ENCODE data around the gene FBLN1. TPM values are rescaled to one million over a fixed set of nuclear protein-coding genes. Genes with fewer than 3 reads are reported as not detected.
A peak's percentile ranks its signal among the peaks of the same experiment; 100 is the strongest.

Gene FBLN1
- total and polyA plus RNA-seq, 2 of the 13 experiments (the other 11 are each of a cell fraction or from before 2014, with no cell fraction given): 37.3 to 103 TPM

DNA sequence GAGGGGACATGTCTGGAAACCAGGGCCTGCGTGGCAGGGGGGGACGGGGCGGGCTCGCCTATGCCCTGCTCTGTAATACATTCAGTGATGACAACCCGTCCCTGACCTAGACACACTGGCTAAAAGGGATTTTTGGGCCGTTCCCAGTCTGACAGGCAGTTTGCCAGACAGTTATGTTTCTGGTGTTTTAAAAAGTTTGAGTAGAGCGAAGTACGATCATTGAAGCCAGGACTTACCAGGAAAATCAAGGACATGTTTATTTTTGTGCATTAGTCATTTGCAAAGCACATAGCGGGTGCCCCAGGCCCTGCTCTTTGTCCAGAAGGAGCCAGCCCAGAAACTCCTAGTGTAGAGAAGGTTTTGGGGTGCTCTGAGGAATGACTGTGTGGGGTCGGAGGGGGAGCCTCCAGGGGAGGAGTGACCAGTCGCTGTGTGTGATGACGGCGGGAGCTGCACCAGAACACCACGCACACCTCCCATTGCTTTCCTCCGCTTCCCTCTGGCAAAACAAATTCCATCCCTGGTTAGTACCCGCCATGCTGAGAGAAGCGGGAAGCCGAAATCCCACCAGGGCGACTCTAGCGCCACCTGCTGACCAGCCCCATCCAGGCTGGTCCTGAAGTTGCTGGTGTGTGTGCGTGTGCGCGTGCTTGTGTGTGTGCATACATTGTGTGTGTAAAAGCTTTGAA, 50.8 kb downstream of the FBLN1 start (continued):
- TF ChIP-seq FOXC1 (CRISPR knock-in tag; IDR thresholded peaks at IDR 0.05; ENCODE audit: borderline replicate concordance): no peak
- no peak for TF ChIP-seq RAD51 (IDR thresholded peaks at IDR 0.05; ENCODE audit: borderline replicate concordance)
- TF ChIP-seq NFATC3 (CRISPR knock-in tag; IDR thresholded peaks at IDR 0.05): 0 out of 2 replicates have a peak, but pooled peaks have one; percentile 53
- TF ChIP-seq, protein P1, sequence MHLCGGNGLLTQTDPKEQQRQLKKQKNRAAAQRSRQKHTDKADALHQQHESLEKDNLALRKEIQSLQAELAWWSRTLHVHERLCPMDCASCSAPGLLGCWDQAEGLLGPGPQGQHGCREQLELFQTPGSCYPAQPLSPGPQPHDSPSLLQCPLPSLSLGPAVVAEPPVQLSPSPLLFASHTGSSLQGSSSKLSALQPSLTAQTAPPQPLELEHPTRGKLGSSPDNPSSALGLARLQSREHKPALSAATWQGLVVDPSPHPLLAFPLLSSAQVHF (CRISPR knock-in tag; IDR thresholded peaks at IDR 0.05): no peak
- TF ChIP-seq ZNF121 (CRISPR knock-in tag; IDR thresholded peaks at IDR 0.05): no peak
- no peak for TF ChIP-seq ZNF7 (CRISPR knock-in tag; IDR thresholded peaks at IDR 0.05)
- no peak for TF ChIP-seq JDP2 (CRISPR knock-in tag; IDR thresholded peaks at IDR 0.05; ENCODE audit: borderline replicate concordance)
- no peak for TF ChIP-seq U2AF1 (optimal IDR thresholded peaks at IDR 0.05; ENCODE audit: low read depth, low read length)
- TF ChIP-seq, protein P2, sequence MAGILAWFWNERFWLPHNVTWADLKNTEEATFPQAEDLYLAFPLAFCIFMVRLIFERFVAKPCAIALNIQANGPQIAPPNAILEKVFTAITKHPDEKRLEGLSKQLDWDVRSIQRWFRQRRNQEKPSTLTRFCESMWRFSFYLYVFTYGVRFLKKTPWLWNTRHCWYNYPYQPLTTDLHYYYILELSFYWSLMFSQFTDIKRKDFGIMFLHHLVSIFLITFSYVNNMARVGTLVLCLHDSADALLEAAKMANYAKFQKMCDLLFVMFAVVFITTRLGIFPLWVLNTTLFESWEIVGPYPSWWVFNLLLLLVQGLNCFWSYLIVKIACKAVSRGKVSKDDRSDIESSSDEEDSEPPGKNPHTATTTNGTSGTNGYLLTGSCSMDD (CRISPR knock-in tag; IDR thresholded peaks at IDR 0.05): no peak
- TF ChIP-seq, protein P3, sequence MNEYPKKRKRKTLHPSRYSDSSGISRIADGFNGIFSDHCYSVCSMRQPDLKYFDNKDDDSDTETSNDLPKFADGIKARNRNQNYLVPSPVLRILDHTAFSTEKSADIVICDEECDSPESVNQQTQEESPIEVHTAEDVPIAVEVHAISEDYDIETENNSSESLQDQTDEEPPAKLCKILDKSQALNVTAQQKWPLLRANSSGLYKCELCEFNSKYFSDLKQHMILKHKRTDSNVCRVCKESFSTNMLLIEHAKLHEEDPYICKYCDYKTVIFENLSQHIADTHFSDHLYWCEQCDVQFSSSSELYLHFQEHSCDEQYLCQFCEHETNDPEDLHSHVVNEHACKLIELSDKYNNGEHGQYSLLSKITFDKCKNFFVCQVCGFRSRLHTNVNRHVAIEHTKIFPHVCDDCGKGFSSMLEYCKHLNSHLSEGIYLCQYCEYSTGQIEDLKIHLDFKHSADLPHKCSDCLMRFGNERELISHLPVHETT (CRISPR knock-in tag; conservative IDR thresholded peaks at IDR 0.05): no peak
- TF ChIP-seq, protein P4, sequence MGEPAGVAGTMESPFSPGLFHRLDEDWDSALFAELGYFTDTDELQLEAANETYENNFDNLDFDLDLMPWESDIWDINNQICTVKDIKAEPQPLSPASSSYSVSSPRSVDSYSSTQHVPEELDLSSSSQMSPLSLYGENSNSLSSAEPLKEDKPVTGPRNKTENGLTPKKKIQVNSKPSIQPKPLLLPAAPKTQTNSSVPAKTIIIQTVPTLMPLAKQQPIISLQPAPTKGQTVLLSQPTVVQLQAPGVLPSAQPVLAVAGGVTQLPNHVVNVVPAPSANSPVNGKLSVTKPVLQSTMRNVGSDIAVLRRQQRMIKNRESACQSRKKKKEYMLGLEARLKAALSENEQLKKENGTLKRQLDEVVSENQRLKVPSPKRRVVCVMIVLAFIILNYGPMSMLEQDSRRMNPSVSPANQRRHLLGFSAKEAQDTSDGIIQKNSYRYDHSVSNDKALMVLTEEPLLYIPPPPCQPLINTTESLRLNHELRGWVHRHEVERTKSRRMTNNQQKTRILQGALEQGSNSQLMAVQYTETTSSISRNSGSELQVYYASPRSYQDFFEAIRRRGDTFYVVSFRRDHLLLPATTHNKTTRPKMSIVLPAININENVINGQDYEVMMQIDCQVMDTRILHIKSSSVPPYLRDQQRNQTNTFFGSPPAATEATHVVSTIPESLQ (CRISPR knock-in tag; conservative IDR thresholded peaks at IDR 0.05): no peak
- no peak for TF ChIP-seq RBAK (CRISPR knock-in tag; IDR thresholded peaks at IDR 0.05)
- TF ChIP-seq, protein P5, sequence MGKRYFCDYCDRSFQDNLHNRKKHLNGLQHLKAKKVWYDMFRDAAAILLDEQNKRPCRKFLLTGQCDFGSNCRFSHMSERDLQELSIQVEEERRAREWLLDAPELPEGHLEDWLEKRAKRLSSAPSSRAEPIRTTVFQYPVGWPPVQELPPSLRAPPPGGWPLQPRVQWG (CRISPR knock-in tag; IDR thresholded peaks at IDR 0.05; ENCODE audit: borderline replicate concordance, low read depth): no peak
- no peak for TF ChIP-seq TGIF2 (CRISPR knock-in tag; IDR thresholded peaks at IDR 0.05)
- TF ChIP-seq SRSF1 (optimal IDR thresholded peaks at IDR 0.05; ENCODE audit: low read depth, low read length): no peak
- no peak for TF ChIP-seq NCOA1 (CRISPR knock-in tag; IDR thresholded peaks at IDR 0.05)
- no peak for TF ChIP-seq ZNF354B (CRISPR knock-in tag; IDR thresholded peaks at IDR 0.05)
- TF ChIP-seq SUZ12 (IDR thresholded peaks at IDR 0.05; ENCODE audit: low read depth, low read length): no peak
- TF ChIP-seq, protein P6, sequence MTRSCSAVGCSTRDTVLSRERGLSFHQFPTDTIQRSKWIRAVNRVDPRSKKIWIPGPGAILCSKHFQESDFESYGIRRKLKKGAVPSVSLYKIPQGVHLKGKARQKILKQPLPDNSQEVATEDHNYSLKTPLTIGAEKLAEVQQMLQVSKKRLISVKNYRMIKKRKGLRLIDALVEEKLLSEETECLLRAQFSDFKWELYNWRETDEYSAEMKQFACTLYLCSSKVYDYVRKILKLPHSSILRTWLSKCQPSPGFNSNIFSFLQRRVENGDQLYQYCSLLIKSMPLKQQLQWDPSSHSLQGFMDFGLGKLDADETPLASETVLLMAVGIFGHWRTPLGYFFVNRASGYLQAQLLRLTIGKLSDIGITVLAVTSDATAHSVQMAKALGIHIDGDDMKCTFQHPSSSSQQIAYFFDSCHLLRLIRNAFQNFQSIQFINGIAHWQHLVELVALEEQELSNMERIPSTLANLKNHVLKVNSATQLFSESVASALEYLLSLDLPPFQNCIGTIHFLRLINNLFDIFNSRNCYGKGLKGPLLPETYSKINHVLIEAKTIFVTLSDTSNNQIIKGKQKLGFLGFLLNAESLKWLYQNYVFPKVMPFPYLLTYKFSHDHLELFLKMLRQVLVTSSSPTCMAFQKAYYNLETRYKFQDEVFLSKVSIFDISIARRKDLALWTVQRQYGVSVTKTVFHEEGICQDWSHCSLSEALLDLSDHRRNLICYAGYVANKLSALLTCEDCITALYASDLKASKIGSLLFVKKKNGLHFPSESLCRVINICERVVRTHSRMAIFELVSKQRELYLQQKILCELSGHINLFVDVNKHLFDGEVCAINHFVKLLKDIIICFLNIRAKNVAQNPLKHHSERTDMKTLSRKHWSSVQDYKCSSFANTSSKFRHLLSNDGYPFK (CRISPR knock-in tag; IDR thresholded peaks at IDR 0.05; ENCODE audit: borderline replicate concordance): 0 out of 2 replicates have a peak, but pooled peaks have one; percentile 22
- TF ChIP-seq, protein P7, sequence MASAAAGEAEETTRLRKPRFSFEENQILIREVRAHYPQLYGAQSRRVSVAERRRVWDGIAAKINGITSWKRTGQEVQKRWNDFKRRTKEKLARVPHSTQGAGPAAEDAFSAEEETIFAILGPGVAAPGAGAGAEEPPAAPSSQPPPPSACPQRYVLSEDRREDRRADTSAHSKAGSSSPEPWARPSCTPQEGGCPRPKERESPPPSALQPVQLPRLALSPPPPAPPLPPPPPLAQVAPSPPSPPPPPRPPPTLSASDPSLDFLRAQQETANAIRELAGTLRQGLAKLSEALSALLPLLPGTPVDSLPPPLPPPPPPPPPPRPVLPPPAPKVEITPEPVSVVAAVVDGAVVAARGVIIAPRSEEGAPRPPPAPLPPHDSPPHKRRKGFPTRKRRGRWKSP (CRISPR knock-in tag; IDR thresholded peaks at IDR 0.05): 0 out of 2 replicates have a peak, but pooled peaks have one; percentile 34
- no peak for TF ChIP-seq DMAP1 (CRISPR knock-in tag; IDR thresholded peaks at IDR 0.05)

Measured in HepG2 (cell line).